Ramos (cell line): ENCODE data around the gene PGK1.
"Not testable (repeated sequence)": the region's sequence is repeated elsewhere in the genome, so short reads cannot be mapped to it uniquely, and the experiment has no call there.

Experiments
- in situ Hi-C: fragments of 300-500 bp; cut with MboI; formaldehyde crosslinking; loops from one replicate; pipeline ENCODE4 v1.14.3; 2022; ENCODE audit warnings: low sequenced_read_pairs; ENCODE audit not compliant: unreplicated experiment

The PGK1 gene

GRCh38 chrX:78111140-78111931 is 7.3 kb downstream of the PGK1 start:
- in situ Hi-C loops: loop anchor here (25.0 kb wide), 1 partner anchor 199 kb away; the partner anchor contains the start of gene ATP7A

- in situ Hi-C loops: loop anchor here (25.0 kb wide), 1 partner anchor 204 kb away; the partner anchor contains the start of gene ATP7A
These were observed 12.3 kb downstream of the PGK1 start for GRCh38 chrX:78116365-78116764.

- in situ Hi-C loops: loop anchor here (25.0 kb wide), 1 partner anchor 204 kb away; the partner anchor contains the start of gene ATP7A
These were observed 12.7 kb downstream of the PGK1 start for GRCh38 chrX:78116766-78117165.

- in situ Hi-C loops: loop anchor here (25.0 kb wide), 1 partner anchor 206 kb away; the partner anchor contains the start of gene ATP7A
These were observed 14.6 kb downstream of the PGK1 start for GRCh38 chrX:78118628-78119027.

- in situ Hi-C loops: loop anchor here (25.0 kb wide), 1 partner anchor 207 kb away; the partner anchor contains the start of gene ATP7A
These were observed 15.6 kb downstream of the PGK1 start for GRCh38 chrX:78119521-78120227.

- in situ Hi-C loops: loop anchor here (25.0 kb wide), 1 partner anchor 211 kb away; the partner anchor contains the start of gene ATP7A
These were observed 19.1 kb downstream of the PGK1 start for GRCh38 chrX:78123190-78123589.

- in situ Hi-C loops: loop anchor here (25.0 kb wide), 1 partner anchor 212 kb away; the partner anchor contains the start of gene ATP7A
These were observed 20.3 kb downstream of the PGK1 start for GRCh38 chrX:78124307-78124706.

- in situ Hi-C loops: no loop called here
These were observed 21.1 kb downstream of the PGK1 start for GRCh38 chrX:78125148-78125547.

GRCh38 chrX:78125781-78126180 is 21.7 kb downstream of the PGK1 start:
- in situ Hi-C loops: not testable (repeated sequence)

GRCh38 chrX:78129714-78130113 is 25.7 kb downstream of the PGK1 start:
- in situ Hi-C loops: no loop called here

- in situ Hi-C loops: no loop called here
These were observed 26.3 kb downstream of the PGK1 start for GRCh38 chrX:78130396-78130795.

GRCh38 chrX:78131117-78131516 is 27.1 kb downstream of the PGK1 start:
- in situ Hi-C loops: no loop called here

GRCh38 chrX:78133238-78133960 is 29.4 kb downstream of the PGK1 start:
- in situ Hi-C loops: no loop called here

- in situ Hi-C loops: no loop called here
These were observed 35.4 kb downstream of the PGK1 start, which contains the start of gene TAF9B for GRCh38 chrX:78139160-78140123. TAF9B (minus strand) TSS chrX:78139650; CDS start chrX:78139611, 39 bp downstream.

GRCh38 chrX:78140206-78140605 is 36.2 kb downstream of the PGK1 start:
- in situ Hi-C loops: no loop called here

- in situ Hi-C loops: not testable (repeated sequence)
These were observed 43.0 kb downstream of the PGK1 start for GRCh38 chrX:78147002-78147540.

- in situ Hi-C loops: not testable (repeated sequence)
These were observed 53.3 kb downstream of the PGK1 start for GRCh38 chrX:78157373-78157772.

- in situ Hi-C loops: not testable (repeated sequence)
These were observed 53.8 kb downstream of the PGK1 start for GRCh38 chrX:78157846-78158245.

GRCh38 chrX:78160711-78161110 is 56.7 kb downstream of the PGK1 start:
- in situ Hi-C loops: not testable (repeated sequence)
